ENCODE measurements around the gene DCC.

- TF ChIP-seq CTCF (IDR thresholded peaks at IDR 0.05) (no peak), SMC3 (IDR thresholded peaks at IDR 0.05) (no peak), ZC3H11A (IDR thresholded peaks at IDR 0.05) (no peak), PBX3 (IDR thresholded peaks at IDR 0.05) (no peak), FOSL2 (IDR thresholded peaks at IDR 0.05) (no peak), FOSL2 (CRISPR knock-in tag; IDR thresholded peaks at IDR 0.05) (no peak)
Observed at GRCh38 chr18:53135654-53136053, 795.7 kb downstream of the DCC start.

Data from A549 (cell line).